NCI-H2107 treated with DMSO at 0.1 percent for 48 hours (cell line): ENCODE results near the gene PPP6R2.
"Not testable (repeated sequence)": the region's sequence is repeated elsewhere in the genome, so short reads cannot be mapped to it uniquely, and the experiment has no call there.

Source experiments
- DNase-seq: peaks from one replicate; lab custom pipeline; 2025; ENCODE audit not compliant: unreplicated experiment; lab: John Stamatoyannopoulos, UW

Gene PPP6R2

DNA sequence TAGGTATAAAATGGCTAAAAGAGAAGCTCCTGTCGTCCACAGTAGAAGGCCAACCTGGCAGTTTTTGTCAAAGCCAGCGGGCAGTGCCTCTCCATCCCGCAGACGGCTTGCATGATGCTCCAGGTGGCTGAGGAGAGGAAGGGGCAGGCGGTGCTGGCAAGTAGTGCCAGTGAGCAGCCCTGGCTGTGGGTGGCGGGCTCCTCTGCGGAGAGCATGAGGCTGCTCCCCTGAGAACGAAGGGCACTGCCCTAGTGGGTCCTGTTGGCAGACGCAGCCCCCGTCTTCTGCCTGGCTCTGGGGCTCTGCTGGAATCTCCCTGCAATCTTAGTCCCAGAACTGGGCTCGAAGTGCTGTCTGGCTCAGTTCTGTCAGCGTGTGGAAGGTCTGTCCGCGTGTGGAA lies 80.8 kb downstream of the PPP6R2 start:
- DNase-seq, result no peak

DNA sequence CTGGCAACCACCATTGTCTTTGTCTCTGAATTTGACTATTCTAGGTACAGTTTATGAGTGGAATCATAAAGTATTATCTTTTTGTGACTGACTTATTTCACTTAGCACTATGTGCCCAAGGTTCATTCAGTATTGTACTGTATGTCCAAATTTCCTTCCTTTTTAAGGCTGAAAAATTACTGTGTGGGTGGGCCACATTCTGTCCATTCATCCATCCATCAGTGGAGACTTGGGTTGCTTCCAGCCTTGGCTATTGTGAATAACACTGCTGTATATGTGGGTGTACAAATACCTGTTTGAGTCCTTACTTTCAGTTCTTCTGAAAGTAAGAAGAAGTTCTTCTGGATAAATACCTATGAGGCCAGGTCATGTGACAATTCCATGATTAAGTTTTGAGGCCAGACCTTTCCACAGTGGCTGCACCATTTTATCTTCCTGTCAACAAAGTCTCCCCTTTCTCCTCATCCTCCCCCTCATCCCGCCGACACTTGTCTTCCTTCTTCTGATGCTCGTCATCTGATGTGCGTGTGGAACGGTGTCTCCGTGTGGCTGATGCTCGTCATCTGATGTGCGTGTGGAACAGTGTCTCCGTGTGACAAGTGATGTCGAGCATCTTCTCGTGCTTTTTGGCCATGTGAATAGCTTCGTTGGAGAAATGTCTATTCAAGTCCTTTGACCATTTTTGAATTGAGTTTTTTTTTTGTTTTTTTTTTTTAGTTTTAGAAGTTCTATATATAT lies 82.2 kb downstream of the PPP6R2 start:
- DNase-seq, result no peak

DNA sequence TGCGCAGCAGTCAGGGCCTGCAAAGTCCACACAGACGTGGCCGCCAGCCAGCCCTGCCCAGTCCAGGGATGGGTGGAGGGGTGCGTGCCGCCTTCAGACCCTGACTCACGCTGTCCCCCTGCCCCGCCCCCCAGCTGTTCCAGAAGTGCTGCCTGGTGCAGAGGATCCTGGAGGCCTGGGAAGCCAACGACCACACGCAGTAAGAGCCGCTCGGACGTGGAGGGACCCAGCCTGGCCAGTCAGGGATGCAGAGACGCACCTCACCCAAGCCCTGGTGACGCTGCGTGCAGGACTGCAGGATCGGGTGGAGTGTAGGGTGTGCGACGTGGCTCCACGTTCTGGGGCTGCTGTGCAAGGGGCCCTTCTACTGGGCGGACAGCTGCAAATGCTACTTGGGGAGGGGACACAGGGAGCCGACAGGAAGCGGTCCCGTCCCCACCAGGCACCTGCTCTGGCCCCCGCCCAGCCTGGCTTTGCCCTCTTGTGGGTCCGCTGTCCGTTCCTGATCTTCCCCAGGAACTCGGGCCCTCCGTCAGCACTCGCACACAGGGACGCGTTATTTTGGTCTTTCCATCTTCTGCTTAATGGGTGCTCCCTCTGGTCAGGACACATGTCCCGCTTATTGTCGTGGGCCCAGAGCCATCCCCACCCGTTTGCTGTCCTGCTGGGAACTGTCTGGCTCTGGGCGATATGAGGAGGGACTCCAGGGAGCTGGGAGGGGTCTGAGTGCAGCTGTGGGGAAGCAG lies 89.2 kb downstream of the PPP6R2 start:
- no peak for DNase-seq

DNA sequence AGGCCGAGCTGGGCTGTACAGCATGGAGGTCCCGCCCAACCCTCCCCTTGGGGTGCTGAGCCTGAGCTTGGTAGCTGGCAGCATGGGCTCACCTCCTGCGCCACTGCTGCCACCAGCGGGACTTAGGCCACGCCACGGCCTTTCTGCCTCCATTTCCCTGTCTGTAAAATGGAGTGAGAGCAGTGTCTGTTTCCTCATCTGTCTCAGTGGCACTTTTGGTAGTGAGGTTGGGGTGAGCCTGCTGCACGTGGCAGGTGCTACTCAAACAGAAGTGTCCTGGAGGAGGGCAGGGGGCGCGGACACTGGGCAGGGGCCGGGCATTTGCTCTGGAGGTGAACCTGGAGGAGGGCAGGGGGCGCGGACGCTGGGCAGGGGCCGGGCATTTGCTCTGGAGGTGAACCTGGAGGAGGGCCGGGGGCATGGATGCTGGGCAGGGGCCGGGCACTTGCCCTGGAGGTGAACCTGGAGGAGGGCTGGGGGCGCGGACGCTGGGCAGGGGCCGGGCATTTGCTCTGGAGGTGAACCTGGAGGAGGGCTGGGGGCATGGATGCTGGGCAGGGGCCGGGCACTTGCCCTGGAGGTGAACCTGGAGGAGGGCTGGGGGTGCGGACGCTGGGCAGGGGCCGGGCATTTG lies 89.9 kb downstream of the PPP6R2 start:
- not testable (repeated sequence) for DNase-seq

DNA sequence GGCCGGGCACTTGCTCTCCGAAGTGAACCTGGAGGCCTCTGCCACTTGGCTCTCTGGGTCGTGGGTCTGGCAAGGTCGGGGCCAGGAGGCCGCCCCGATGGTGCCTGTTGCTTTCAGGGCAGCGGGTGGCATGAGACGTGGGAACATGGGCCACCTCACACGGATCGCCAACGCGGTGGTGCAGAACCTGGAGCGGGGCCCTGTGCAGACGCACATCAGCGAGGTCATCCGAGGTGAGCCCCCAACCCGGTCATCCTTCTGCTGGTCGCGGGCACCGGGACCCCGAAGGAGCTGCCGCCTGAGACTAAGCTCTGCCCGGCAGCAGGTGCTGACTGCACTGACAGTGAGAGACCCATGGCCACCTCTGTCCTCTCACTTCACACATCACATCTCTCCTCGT lies 91.7 kb downstream of the PPP6R2 start:
- DNase-seq, result no peak

DNA sequence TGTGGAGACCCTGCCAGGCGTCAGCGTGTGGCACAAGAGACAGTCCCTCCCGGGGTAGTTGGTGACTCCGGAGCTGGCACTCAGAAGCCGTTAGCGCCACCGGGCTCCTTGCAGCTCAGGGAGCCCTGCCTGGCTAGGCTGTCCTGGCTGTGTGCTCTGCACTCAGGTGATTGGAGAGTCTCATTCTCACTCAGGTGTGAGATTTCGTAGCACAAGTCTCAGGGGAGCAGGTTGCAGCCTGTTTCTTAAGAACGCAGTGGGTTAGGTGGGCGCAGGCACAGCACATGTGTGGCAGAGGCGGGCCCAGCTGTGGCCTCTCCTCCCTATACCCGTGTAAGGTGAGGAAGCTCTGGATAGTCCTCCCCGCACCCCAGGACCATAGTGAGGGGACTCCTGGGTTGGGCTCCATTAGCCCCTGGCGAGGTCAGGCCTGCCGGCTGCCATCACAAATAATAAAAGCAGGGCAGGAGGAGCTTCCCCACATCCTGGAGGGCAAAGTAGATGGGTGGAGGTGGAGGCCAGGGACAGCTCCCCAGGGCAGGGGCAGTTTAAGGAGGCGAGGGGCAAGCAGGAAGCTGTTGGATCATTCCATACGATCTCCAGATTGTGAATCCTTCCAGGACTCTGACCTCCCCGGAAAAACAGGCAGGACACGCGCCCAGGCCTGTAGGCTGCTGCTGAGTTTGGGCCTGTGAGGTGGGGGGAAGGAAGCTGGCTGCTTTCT lies 92.3 kb downstream of the PPP6R2 start:
- DNase-seq, result no peak

DNA sequence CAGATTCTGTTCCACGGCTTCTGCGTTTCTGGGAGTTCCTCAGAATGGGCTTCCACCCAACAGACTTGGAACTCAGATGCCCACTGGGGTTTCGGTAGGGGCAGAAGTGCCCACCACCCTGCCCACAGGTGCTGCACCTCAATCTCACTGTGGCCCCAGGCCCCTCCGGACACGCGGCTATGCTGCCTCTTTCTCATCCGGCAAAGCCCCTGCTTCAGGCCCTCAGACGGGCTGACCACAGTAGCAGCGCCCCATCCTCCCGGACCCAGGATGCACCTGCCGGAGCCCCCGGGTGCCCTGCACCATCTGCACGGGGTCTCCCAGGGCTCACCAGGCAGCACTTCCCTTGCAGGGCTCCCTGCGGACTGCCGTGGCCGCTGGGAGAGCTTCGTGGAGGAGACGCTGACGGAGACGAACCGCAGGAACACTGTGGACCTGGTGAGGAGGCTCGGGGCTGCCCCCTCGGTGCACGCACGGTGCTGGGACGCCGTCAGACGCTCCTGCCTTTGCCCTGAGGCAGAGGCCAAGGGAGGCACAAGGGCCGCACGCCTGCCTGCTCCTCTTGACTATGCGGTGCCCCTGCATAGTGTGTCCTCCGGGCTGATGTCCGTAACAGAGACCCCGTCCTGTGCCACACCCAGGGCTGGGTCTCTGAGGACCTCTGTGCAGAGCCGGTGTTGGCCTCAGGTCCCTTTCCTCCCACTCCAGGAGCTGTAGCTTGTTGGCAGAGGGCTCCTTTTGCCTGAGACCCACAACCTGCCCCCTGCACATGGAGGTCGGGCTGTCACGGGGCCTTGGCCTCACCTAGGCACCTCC lies 93.1 kb downstream of the PPP6R2 start:
- no peak for DNase-seq

DNA sequence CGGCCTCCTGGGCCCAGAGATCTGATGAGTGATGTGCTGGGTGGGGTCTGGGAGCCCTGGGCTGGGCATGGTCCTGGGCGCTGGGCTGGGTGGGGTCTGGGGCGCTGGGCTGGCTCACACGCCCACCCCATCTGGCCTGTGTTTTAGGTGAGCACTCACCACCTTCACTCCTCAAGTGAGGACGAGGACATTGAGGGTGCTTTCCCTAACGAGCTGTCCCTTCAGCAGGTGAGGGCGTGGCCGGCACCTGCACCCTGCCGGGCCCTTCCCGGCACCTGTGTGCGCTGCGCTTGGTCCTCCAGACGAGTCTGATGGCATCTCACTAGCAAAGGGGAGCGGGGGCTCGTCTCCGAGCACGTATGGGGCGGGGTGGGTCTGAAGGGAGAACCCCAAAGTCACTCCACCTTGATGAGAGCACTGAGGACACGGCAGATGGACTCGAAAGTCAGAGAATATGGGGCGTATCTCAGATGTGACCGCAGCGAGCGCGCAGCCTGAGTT lies 93.8 kb downstream of the PPP6R2 start:
- no peak for DNase-seq

DNA sequence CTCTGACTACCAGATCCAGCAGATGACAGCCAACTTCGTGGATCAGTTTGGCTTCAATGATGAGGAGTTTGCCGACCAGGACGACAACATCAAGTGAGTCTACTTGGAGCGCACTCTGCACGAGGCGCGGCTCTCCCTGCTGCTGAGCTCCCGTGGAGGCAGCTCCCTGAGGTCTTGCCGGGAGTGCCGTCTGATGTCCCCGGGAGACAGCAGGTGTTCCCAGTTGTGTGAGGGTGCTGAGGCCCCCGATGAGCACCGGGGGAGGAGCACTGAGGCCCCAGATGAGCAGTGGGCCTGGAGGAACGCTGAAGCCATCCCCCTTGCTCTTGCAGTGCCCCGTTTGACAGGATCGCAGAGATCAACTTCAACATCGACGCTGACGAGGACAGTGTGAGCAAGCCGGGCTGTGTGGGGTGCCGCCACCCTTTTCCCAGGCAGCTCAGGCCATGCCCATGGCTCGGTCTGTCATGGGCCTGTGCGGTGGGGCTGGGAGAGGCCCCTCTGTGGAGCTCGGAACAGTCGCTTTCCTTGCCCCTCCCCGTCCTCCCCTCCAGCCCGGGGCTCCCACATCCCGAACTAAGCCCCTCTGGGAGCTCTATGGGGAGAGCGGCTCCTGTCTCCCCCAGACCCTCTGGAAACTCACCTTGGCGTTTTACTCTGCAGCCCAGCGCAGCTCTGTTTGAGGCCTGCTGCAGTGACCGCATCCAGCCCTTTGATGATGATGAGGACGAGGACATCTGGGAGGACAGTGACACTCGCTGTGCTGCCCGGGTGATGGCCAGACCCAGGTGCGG lies 94.6 kb downstream of the PPP6R2 start:
- DNase-seq, result no peak

DNA sequence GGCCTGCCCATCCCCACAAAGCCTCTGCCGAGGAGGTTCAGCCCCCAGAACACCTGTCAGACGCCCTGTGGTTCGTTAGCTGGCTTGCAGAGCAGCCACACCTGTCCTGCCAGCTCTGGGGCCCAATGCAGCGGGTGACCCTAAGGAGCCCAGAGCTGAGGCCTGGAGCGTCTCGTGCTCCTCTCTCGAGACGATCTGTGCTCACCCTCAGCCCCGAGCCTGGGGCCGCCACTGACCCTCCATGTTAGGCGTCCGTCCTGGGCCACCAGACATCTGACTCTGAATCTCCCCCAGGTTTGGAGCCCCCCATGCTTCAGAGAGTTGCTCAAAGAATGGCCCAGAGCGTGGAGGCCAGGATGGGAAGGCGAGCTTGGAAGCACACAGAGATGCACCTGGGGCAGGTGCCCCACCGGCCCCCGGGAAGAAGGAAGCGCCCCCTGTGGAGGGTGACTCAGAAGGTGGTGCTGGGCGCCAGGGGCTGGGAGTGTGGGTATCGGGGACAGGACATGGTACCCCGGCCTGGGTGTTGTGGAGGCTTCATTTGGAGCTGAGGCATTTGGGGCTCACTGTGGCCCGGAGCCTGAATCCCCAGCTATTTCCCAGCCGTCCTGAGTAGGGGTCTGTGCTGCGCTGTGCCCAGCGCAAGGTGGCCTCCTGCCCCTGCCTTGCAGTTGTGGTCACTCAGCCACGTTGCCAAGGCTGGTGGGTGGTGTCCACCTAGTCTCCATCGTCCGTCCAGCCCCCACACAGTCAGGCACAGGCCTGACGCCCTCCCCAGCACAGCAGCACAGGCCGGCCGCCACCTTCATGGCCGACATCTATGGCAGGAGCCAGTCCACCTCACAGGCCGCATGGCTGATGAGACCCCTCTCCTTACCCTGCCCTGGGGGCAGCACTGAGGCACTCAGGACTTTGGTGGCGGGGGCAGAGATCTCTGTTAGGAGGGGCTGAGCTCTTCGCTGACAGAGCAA lies 95.5 kb downstream of the PPP6R2 start:
- no peak for DNase-seq

DNA sequence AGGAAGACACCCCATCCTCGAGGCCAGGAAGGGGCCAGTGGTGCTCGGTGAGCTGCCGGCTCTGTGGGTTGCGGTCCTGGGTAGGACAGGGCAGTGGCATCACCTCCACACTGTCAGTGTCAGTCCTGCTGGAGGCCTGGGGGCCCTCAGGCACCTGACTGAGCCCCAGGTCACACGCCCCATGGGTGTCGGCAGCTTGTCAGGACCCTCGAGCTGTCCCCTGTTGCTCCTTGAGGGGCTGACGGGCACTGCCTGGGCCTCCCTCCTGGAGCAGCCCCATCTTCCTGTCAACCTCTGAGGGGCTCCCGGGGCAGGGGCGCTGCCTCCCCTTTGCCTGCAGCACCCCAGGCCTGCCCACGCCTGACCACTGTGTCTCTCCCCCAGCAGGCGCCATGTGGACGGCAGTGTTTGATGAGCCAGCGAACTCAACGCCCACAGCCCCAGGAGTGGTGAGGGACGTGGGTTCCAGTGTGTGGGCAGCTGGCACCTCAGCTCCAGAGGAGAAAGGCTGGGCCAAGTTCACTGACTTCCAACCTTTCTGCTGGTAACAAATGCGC lies 96.3 kb downstream of the PPP6R2 start:
- DNase-seq, result no peak

DNA sequence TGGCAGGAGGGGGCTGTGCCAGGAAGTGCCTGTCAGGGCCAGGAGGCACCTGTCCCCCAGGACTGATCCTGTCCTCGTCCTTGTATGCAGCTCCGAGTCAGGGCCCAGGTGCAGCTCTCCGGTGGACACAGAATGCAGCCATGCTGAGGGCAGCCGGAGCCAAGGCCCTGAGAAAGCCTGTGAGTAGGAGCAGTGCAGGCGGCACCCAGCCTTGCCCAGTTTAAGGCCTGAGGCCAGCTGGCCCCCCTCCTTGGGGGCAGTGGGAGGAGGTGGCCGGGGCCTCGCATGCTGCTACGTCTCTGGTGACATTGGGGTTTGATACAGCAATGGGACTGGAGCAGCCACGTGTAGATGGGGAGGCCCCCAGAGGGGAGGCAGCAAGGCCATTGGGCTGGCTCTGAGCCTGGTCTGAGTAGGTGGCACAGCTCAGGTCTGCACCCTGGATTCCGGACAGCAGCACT lies 96.8 kb downstream of the PPP6R2 start:
- DNase-seq, result no peak

DNA sequence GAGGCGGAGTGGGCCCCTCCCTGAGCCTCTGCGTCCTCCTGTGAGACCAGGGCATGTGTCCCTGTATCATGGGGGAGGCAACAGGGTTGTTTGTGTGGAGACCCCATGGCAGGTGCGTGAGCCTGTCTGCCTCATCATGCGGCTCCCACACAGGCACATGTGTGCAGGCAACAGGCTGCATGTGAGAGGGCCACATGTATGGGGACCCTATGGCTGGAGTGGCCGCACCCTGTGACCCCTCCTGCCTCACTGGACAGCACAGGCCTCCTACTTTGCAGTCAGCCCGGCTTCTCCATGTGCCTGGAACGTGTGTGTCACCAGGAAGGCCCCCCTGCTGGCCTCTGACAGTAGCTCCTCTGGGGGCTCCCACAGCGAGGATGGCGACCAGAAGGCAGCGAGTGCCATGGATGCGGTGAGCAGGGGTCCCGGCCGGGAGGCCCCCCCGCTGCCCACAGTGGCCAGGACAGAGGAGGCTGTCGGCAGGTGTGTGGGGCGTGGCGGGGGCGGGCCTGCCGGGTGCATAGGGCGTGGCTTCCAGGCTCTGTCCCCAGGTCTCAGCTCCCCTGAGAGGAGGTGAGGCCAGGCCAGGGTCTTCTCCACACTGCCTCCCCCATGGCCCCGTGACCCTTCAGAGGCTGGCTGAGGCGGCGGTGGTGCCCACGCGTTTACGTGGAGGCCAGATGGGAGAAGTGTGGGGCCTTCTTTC lies 97.6 kb downstream of the PPP6R2 start:
- no peak for DNase-seq

DNA sequence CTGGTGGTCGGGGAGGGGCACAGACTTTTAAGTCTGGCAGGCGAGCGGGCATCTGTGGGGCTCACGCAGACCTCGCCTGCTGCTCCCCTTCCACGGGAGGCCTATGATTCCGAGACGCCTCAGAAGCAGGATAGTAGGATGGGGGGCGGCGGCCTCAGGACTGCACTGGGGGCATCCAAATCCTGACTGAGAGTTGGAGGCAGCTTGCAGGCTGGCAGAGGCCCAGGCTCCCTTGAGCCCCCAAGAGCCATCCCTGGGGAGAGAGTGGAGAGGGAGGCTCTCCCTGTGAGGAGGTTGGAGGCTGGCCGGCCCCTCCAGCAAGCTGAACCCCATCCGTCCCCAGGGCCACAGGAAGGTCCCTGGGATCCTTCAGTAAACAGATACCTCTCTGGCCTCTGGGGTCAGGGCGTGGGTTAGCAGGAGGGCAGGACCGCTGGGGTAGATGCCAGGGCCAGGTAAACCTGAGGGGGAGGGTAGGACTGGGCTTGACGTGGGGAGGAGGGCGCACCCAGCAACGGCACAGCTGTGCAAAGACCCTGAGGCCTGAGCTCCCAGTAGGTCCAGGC lies 98.4 kb downstream of the PPP6R2 start:
- no peak for DNase-seq

DNA sequence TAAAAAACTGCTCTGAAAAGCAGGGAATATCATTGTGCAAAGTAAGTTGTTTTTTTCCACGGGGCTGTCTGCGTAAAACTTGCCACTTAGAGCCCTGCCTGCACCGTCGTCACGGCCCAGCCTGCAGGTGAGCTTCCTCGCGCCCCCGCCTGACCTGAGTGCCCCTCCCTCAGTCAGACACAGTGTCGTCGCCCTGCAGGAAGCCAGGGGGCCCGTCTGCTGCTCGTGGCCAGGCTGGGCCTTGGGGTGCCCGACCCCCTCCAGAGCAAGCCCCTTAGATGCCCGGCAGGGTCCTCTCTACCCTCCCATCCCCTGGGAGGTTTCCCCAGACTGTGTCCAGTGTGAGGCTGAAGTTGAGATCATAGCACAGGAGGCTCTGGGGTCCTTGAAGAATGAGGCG lies 100.1 kb downstream of the PPP6R2 start:
- no peak for DNase-seq

DNA sequence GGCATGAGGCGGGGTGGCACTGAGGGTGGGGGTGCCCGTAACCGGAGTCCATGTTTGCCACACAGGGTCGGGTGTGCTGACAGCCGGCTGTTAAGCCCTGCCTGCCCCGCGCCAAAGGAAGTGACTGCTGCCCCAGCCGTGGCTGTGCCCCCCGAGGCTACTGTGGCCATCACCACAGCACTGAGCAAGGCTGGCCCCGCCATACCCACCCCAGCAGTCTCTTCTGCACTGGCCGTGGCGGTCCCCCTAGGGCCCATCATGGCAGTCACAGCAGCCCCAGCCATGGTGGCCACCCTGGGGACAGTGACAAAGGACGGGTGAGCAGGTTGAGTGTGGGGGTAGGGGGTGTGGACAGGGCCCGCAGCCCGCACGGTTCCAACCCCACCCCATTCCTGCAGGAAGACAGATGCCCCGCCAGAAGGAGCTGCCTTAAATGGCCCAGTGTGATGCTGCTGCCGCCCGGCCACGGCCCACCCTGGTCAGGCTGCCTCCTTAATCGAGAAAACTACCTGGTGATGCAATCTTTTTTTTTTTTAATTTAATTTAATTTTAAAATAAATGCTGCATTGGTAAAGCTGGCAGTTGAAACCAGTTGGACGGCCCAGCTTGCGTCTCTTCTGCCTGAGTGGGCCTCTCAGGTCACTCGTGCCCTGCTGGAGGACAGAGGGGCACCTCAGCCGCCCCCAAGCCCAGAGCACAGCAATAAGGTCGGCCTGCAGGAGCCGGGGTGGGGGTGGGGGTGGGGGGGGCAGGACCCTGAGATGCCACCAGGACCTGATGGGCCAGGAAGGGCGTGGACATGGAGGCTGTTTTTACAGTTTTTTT lies 100.9 kb downstream of the PPP6R2 start:
- DNase-seq, result no peak
